ENCODE measurements around the gene ACVRL1.
"Not testable (repeated sequence)": the region's sequence is repeated elsewhere in the genome, so short reads cannot be mapped to it uniquely, and the experiment has no call there.

Gene ACVRL1

GRCh38 chr12:51874486-51874885 is 32.8 kb upstream of the ACVRL1 start:
- DNase-seq, result no peak

GRCh38 chr12:51879102-51879501 is 28.2 kb upstream of the ACVRL1 start:
- no peak for DNase-seq

GRCh38 chr12:51883295-51883694 is 24.0 kb upstream of the ACVRL1 start:
- no peak for DNase-seq

- no peak for DNase-seq
Observed at GRCh38 chr12:51883998-51884675, 23.2 kb upstream of the ACVRL1 start.

GRCh38 chr12:51884676-51885229 is 22.6 kb upstream of the ACVRL1 start:
- DNase-seq, result no peak

- not testable (repeated sequence) for DNase-seq
Observed at GRCh38 chr12:51885294-51886020, 21.8 kb upstream of the ACVRL1 start.

GRCh38 chr12:51886021-51886710 is 21.1 kb upstream of the ACVRL1 start:
- DNase-seq, result no peak

GRCh38 chr12:51887476-51888315 is 19.6 kb upstream of the ACVRL1 start, which contains the start of gene ANKRD33:
TSS of gene ANKRD33 (plus strand) at chr12:51888103. CDS start at chr12:51888187, 84 bp downstream.
- DNase-seq, result no peak

- DNase-seq, result no peak
Observed at GRCh38 chr12:51888316-51889215, 18.7 kb upstream of the ACVRL1 start.

- no peak for DNase-seq
Observed at GRCh38 chr12:51889216-51890132, 17.8 kb upstream of the ACVRL1 start.

GRCh38 chr12:51890133-51890464 is 17.2 kb upstream of the ACVRL1 start:
- DNase-seq, result no peak

GRCh38 chr12:51890511-51891171 is 16.7 kb upstream of the ACVRL1 start:
- no peak for DNase-seq

GRCh38 chr12:51891843-51892242 is 15.5 kb upstream of the ACVRL1 start:
- no peak for DNase-seq

GRCh38 chr12:51893786-51894185 is 13.5 kb upstream of the ACVRL1 start:
- DNase-seq, result no peak

GRCh38 chr12:51895378-51896135 is 11.7 kb upstream of the ACVRL1 start:
- no peak for DNase-seq

- no peak for DNase-seq
Observed at GRCh38 chr12:51896236-51896635, 11.1 kb upstream of the ACVRL1 start.

- DNase-seq, result no peak
Observed at GRCh38 chr12:51897181-51897580, 10.1 kb upstream of the ACVRL1 start.

GRCh38 chr12:51898506-51898905 is 8.8 kb upstream of the ACVRL1 start:
- DNase-seq, result no peak

- no peak for DNase-seq
Observed at GRCh38 chr12:51898937-51899336, 8.4 kb upstream of the ACVRL1 start.
